Stimulated activated CD4-positive, alpha-beta T cell treated with anti-CD3 and anti-CD28 coated beads, TNF-alpha, amount 100 ng/mL, for 48 hours (primary cell): ENCODE data around the gene OAS2.
"Not testable (repeated sequence)": the region's sequence is repeated elsewhere in the genome, so short reads cannot be mapped to it uniquely, and the experiment has no call there.

Source experiments
- DNase-seq, 3 donors: peaks; one replicate each; pipeline ENCODE4 v3.0.0-alpha.2; 2020; ENCODE audit warnings: low read depth in 3 of 3

OAS2 gene

GRCh38 chr12:112948806-112949205 is 29.5 kb upstream of the OAS2 start:
- DNase-seq = no peak

DNA sequence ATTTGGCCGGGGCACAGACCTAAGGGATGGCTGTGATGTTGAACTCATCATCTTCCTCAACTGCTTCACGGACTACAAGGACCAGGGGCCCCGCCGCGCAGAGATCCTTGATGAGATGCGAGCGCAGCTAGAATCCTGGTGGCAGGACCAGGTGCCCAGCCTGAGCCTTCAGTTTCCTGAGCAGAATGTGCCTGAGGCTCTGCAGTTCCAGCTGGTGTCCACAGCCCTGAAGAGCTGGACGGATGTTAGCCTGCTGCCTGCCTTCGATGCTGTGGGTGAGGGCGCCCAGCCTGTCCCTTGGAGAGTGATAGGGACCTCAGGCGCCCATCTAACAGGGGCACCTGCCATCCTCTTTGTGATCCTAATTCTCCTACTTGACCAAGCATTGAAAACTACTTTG is 27.6 kb upstream of the OAS2 start:
- no peak for DNase-seq

GRCh38 chr12:112957125-112957524 is 21.2 kb upstream of the OAS2 start:
- not testable (repeated sequence) for DNase-seq

- no peak for DNase-seq
Measured at GRCh38 chr12:112961074-112961473, 17.2 kb upstream of the OAS2 start.

DNA sequence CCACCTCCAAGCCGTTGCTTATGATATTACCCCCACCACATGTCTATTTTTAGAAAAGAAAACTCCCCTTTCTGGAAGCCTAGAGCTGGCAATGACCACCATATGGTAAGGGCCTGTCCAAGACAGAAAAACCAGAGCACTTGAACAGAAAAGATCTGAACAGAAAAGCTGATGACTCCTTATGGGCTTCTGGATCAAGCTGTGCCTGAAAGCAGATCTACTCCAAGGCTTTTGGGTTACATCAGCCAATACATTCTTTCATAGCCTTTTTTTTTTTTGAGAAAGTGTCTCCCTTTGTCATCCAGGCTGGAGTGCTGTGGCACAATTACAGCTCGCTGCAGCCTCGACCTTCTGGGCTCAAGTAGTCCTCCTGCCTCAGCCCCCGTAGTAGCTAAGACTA is 16.8 kb upstream of the OAS2 start:
- no peak for DNase-seq

GRCh38 chr12:112962561-112962960 is 15.8 kb upstream of the OAS2 start:
- no peak for DNase-seq

DNA sequence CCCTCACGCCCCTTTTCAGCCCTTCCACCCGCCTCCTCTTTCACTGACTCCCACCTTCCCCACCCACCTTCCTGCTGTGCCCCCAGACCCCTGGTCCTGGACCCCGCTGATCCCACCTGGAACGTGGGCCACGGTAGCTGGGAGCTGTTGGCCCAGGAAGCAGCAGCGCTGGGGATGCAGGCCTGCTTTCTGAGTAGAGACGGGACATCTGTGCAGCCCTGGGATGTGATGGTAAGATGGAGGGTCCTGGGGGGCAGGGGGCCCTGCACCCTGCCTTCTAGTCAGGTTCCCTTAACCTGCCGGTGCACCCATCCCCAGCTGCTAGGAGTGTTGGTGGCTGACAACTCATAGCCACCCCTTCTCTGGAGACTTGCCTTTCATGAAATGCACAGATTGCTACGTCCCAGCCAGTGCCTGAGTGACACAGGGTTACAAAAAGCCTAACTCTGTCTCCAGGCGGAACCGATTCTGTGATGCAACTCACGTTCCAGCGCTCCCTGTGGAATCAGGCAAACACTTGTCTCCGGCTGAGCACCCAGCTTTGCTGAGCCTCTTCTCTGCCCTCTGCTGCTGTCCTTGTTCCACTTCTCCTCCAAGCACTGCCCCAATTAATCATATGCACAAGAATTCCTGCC is 15.0 kb upstream of the OAS2 start:
- no peak for DNase-seq

- no peak for DNase-seq
Measured at GRCh38 chr12:112964067-112964670, 14.2 kb upstream of the OAS2 start.

GRCh38 chr12:112964915-112965314 is 13.4 kb upstream of the OAS2 start:
- no peak for DNase-seq

- DNase-seq = no peak
Measured at GRCh38 chr12:112965643-112966042, 12.7 kb upstream of the OAS2 start.

- no peak for DNase-seq
Measured at GRCh38 chr12:112967306-112967705, 11.0 kb upstream of the OAS2 start.

DNA sequence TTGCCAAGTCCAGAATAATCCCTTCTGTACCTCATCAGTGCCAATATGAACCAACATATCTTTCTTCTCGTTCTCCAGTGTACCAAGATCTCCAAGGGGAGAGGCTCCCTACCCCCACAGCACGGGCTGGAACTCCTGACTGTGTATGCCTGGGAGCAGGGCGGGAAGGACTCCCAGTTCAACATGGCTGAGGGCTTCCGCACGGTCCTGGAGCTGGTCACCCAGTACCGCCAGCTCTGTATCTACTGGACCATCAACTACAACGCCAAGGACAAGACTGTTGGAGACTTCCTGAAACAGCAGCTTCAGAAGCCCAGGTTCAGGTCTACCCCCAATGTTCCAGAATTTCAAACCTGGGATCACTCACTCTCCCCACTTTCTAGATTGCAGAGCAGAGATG is 10.5 kb upstream of the OAS2 start:
- no peak for DNase-seq

DNA sequence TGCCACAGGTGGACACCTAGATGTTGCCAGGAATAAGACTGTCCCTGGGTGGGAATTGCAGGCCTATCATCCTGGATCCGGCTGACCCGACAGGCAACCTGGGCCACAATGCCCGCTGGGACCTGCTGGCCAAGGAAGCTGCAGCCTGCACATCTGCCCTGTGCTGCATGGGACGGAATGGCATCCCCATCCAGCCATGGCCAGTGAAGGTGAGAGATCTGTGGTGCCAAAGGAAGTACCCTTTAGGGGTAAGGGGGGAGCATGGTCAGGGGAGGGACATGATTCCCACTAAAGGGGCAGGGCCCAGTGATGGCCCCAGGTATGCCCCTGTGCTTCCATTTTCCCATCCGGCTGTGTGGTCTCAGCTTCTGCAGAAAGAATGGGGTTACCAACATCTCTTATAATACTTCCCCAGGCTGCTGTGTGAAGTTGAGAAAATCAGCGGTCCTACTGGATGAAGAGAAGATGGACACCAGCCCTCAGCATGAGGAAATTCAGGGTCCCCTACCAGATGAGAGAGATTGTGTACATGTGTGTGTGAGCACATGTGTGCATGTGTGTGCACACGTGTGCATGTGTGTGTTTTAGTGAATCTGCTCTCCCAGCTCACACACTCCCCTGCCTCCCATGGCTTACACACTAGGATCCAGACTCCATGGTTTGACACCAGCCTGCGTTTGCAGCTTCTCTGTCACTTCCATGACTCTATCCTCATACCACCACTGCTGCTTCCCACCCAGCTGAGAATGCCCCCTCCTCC is 8.6 kb upstream of the OAS2 start:
- no peak for DNase-seq

- no peak for DNase-seq
Measured at GRCh38 chr12:112970391-112970790, 7.9 kb upstream of the OAS2 start.

DNA sequence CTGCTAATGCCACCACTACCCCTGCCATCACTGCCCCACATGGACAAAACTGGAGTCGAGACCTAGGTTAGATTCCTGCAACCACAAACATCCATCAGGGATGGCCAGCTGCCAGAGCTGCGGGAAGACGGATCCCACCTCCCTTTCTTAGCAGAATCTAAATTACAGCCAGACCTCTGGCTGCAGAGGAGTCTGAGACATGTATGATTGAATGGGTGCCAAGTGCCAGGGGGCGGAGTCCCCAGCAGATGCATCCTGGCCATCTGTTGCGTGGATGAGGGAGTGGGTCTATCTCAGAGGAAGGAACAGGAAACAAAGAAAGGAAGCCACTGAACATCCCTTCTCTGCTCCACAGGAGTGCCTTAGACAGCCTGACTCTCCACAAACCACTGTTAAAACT is 7.1 kb upstream of the OAS2 start:
- DNase-seq = no peak

DNA sequence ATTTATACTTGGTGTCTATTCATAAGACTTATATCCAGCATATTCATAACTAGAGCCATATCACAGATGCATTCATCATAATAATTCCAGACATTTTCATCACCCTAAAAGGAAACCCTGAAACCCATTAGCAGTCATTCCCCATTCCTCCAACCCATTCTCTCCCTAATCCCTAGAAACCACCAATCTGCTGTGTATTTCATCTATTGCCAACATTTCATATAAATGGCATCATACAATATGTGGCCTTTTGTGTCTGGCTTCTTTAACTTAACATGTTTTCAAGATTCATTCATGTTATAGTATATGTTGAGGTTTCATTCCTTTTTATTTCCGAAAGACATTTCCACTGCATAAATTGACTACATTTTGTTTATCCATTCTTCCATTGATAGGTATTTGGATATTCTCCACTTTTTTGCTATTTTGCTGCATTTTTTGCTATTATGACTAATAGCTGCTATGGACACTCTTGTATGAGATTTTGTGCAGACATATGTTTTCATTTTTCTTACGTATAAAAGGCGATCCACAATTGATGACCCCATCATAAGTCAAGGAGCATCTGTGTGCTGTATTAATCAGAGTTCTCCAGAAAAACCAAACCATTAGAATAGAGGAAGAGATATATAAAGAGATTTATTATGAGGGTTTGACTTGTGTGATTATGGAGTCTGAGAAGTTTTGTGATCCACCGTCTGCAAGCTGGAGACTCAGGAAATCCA is 5.1 kb upstream of the OAS2 start:
- no peak for DNase-seq

- DNase-seq = no peak
Measured at GRCh38 chr12:112973818-112974231, 4.5 kb upstream of the OAS2 start.

DNA sequence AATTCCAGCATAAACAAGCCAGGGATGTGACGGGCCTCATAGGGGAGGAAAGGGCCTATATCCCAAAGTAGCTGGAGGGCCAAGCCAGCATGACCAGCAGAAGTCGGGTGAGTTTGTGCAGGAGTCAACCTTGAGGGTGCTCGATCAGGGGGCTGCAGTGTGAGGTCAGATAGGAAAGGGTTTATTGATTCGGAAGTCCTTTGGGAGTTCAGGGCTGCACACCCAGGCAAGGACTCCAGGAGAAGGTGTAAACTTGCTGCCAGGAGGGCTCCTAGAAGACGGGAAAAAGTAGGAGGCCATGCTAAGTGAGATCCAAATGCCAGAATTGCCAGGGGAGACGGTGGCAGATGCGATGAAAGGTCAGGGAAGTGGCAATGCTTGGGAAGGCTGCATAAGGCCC is 3.4 kb upstream of the OAS2 start:
- DNase-seq = no peak

GRCh38 chr12:112977139-112977538 is 1.2 kb upstream of the OAS2 start:
- no peak for DNase-seq

- DNase-seq = no peak
Measured at GRCh38 chr12:112977641-112978040, 678 bp upstream of the OAS2 start.

- DNase-seq = peak in 2 of 3 donors; percentile 9 to 32
Measured at GRCh38 chr12:112979041-112979680, 842 bp downstream of the OAS2 start.
